ENCODE data around the gene ZNF774.

- TF ChIP-seq MLLT1 (IDR thresholded peaks at IDR 0.05) (no peak), EP300 (IDR thresholded peaks at IDR 0.05; ENCODE audit: borderline replicate concordance in 1 of 2, control insufficient read depth in 1 of 2, low read depth in 2 of 2, low read length in 2 of 2) (no peak), EZH2 (IDR thresholded peaks at IDR 0.05; ENCODE audit: borderline replicate concordance, control insufficient read depth, low read depth, low read length) (no peak), TAF1 (IDR thresholded peaks at IDR 0.05; ENCODE audit: borderline replicate concordance, low read depth, low read length) (no peak), NR2F1 (conservative IDR thresholded peaks at IDR 0.05) (no peak), RAD21 (IDR thresholded peaks at IDR 0.05; ENCODE audit: insufficient read depth, low read depth, low read length) (no peak), SMARCA5 (IDR thresholded peaks at IDR 0.05) (no peak), REST (IDR thresholded peaks at IDR 0.05; ENCODE audit: low read depth, low read length) (no peak)
- TF ChIP-seq, protein P1, sequence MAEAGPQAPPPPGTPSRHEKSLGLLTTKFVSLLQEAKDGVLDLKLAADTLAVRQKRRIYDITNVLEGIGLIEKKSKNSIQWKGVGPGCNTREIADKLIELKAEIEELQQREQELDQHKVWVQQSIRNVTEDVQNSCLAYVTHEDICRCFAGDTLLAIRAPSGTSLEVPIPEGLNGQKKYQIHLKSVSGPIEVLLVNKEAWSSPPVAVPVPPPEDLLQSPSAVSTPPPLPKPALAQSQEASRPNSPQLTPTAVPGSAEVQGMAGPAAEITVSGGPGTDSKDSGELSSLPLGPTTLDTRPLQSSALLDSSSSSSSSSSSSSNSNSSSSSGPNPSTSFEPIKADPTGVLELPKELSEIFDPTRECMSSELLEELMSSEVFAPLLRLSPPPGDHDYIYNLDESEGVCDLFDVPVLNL (IDR thresholded peaks at IDR 0.05; ENCODE audit: low read depth, low read length), result no peak
- TF ChIP-seq, protein P2, sequence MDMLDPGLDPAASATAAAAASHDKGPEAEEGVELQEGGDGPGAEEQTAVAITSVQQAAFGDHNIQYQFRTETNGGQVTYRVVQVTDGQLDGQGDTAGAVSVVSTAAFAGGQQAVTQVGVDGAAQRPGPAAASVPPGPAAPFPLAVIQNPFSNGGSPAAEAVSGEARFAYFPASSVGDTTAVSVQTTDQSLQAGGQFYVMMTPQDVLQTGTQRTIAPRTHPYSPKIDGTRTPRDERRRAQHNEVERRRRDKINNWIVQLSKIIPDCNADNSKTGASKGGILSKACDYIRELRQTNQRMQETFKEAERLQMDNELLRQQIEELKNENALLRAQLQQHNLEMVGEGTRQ (IDR thresholded peaks at IDR 0.05; ENCODE audit: borderline replicate concordance, low read depth, low read length), result no peak
- TF ChIP-seq, protein P3, sequence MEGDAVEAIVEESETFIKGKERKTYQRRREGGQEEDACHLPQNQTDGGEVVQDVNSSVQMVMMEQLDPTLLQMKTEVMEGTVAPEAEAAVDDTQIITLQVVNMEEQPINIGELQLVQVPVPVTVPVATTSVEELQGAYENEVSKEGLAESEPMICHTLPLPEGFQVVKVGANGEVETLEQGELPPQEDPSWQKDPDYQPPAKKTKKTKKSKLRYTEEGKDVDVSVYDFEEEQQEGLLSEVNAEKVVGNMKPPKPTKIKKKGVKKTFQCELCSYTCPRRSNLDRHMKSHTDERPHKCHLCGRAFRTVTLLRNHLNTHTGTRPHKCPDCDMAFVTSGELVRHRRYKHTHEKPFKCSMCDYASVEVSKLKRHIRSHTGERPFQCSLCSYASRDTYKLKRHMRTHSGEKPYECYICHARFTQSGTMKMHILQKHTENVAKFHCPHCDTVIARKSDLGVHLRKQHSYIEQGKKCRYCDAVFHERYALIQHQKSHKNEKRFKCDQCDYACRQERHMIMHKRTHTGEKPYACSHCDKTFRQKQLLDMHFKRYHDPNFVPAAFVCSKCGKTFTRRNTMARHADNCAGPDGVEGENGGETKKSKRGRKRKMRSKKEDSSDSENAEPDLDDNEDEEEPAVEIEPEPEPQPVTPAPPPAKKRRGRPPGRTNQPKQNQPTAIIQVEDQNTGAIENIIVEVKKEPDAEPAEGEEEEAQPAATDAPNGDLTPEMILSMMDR (IDR thresholded peaks at IDR 0.05 in 2 of 3, conservative IDR thresholded peaks at IDR 0.05 in 1 of 3; ENCODE audit: control insufficient read depth in 2 of 3, extremely low read depth in 1 of 3, insufficient read depth in 1 of 3, low read depth in 3 of 3, low read length in 3 of 3), result no peak
- TF ChIP-seq, protein P4, sequence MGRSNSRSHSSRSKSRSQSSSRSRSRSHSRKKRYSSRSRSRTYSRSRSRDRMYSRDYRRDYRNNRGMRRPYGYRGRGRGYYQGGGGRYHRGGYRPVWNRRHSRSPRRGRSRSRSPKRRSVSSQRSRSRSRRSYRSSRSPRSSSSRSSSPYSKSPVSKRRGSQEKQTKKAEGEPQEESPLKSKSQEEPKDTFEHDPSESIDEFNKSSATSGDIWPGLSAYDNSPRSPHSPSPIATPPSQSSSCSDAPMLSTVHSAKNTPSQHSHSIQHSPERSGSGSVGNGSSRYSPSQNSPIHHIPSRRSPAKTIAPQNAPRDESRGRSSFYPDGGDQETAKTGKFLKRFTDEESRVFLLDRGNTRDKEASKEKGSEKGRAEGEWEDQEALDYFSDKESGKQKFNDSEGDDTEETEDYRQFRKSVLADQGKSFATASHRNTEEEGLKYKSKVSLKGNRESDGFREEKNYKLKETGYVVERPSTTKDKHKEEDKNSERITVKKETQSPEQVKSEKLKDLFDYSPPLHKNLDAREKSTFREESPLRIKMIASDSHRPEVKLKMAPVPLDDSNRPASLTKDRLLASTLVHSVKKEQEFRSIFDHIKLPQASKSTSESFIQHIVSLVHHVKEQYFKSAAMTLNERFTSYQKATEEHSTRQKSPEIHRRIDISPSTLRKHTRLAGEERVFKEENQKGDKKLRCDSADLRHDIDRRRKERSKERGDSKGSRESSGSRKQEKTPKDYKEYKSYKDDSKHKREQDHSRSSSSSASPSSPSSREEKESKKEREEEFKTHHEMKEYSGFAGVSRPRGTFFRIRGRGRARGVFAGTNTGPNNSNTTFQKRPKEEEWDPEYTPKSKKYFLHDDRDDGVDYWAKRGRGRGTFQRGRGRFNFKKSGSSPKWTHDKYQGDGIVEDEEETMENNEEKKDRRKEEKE (IDR thresholded peaks at IDR 0.05), result no peak
These were observed 12.2 kb downstream of the ZNF774 start for GRCh38 chr15:90364251-90364650.
